NCI-H2029 (cell line): ENCODE measurements around the gene CDC42SE2.
"Not testable (repeated sequence)": the region's sequence is repeated elsewhere in the genome, so short reads cannot be mapped to it uniquely, and the experiment has no call there.

Experiments
- DNase-seq: peaks from one replicate; lab custom pipeline; 2025; lab: John Stamatoyannopoulos, UW

CDC42SE2 gene

DNA sequence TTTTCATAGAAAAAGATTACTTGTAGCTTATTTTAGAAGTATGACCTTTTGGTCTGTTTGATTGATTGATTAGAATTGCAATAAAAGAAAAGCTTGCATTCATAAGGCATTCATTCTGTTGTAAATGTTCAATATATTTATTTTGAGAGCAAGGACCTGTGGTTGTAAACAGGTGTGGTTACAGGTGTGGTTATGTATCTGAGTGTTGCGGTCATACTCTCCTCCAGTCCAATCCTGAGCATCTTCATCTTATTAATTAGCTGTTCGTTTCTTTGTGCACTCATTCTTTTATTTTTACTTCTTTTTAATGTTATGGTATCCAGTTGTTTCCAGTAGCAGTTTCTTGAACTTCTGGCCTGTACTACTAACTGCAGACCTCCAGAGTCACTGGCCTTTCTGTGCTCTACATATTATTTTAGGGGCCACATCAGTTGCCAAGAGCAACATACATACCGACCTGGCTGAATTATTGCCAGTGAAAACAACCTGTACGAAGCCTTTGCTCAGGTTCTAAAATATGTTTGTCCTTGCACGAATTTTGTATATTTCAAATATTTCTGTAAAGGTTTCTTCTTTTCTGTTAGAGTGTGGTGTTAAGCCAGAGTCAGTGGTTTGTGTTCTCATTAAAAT lies 128.7 kb downstream of the CDC42SE2 start:
- no peak for DNase-seq

DNA sequence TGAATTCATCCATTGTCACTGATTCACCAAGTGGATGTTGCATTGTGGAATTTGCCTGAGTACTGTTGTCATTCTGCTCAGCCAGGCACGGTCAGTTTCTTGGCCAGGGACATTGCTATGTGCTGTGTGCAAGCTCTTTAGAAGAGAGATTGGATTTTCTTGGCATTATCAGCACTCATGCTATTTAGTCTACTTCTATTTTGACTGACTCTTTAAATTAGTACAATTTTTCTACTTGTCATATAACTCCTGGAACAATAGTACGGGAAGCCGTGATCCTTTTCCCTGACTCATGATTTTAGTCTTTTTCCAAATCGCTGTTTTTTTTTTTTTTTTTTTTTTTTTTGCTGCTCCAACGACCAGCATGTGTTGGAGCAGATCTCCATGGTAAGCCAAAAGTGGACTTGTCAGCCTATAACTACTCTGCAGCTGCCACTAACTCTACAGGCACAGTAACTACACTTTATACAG lies 129.7 kb downstream of the CDC42SE2 start:
- DNase-seq = no peak

DNA sequence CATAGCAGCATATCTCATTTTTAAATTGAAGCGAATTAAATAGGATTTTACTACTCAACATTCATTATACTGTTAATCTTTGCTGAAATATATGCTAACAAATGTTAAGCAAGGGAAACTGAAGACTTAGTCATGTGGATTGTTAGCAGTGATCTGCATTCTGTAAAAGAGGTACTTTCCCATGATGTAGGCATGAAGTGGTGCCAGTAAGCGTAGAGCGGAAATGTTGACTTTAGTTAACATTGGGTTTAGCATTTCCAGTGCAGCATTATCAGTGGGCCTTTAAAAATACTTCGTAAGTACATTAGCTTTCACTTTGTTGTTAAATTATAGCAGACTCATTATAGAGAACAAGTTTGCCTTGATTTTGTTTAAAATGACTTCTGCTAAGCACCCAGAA lies 130.3 kb downstream of the CDC42SE2 start:
- no peak for DNase-seq

DNA sequence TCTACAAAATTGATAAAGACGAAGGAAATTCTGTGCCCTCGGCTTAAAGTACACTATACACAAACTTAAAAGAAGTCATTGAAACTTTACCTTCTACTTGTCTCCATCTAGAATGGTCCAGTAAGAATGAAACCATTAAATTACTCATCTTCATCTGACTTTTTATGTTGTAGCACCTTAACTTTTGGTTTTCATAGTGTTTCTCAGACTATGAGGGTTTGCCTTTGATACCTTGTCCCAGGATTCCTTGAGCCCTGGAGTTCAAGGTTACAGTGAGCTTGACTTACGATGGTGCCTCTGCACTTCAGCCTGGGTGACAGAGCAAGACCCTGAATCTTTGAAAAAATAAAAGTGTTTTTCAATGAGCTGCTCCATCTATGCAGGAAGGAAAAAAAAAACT lies 132.2 kb downstream of the CDC42SE2 start:
- no peak for DNase-seq

DNA sequence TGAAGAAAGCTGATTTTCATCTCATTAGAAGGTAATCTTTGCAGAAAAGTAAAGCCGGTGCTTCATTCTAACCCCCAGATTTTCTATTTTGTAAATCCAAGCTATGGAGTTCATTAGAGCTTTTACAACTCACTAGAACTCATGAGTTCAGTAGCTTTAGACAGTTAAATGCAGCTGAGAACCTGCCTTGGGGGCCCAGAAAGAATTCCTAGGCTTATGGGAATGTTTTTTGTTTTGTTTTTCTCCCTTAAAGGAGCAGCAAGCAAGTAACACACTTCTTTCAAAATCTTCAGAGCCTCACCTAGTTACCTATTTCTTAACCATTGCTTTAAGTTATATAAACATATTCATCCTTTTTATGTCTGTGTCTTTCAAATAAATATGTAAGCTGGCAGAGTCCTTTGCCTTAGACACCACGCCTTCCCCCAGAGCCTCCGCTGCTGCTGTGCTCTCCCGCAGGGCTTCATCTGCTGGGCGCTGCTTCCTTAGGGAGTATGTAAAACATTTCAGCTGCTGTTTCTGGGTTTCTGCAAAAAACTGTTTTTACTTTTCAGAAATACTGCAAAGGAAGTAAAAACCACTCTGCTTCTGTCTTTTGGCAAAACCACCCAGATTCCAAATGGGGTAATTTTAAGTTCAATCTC lies 132.9 kb downstream of the CDC42SE2 start:
- no peak for DNase-seq

DNA sequence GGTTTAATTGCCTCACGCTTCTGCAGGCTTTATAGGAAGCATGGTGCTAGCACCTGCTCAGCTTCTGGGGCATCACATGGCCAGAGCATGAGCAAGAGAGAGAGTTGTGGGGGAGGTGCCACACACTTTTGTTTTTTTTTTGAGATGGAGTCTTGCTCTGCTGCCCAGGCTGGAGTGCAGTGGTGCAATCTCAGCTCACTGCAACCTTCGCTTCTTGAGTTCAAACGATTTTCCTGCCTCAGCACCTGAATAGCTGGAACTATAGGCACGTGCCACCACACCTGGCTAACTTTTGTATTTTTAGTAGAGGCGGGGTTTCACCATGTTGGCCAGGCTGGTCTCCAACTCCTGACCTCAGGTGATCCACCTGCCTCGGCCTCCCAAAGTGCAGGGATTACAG lies 135.2 kb downstream of the CDC42SE2 start:
- DNase-seq = not testable (repeated sequence)

GRCh38 chr5:131400585-131400984 lies 136.7 kb downstream of the CDC42SE2 start:
- DNase-seq = no peak

GRCh38 chr5:131405674-131406073 lies 141.8 kb downstream of the CDC42SE2 start:
- no peak for DNase-seq

DNA sequence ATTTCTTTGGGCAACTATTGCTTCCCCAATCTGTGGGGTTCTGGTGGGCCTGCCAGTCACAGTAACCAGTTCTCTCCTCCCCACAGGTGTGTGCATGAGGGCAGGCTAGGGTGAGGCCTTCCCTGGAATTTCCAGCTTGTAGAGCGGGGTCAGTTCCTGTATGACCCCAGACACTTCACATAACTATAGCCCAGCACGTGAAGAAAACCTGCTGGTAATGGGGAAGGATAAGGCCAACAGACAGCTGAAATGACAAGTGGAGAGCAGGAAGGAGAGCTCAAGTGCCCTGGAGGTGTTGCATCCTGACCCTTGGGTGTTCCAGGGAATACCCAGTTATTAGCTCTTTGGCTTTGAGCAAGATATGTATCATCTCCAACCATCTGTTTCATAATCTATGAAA lies 142.2 kb downstream of the CDC42SE2 start:
- DNase-seq = no peak

- no peak for DNase-seq
Measured at GRCh38 chr5:131406975-131407638, 143.3 kb downstream of the CDC42SE2 start.

GRCh38 chr5:131413605-131414559 lies 150.0 kb downstream of the CDC42SE2 start:
- DNase-seq = no peak

- DNase-seq = no peak
Measured at GRCh38 chr5:131416729-131417128, 152.9 kb downstream of the CDC42SE2 start.

- peak; percentile 36 for DNase-seq
Measured at GRCh38 chr5:131417240-131417869, 153.5 kb downstream of the CDC42SE2 start.

GRCh38 chr5:131418846-131419245 lies 155.0 kb downstream of the CDC42SE2 start:
- no peak for DNase-seq

GRCh38 chr5:131419877-131420276 lies 156.0 kb downstream of the CDC42SE2 start:
- DNase-seq = no peak

- DNase-seq = no peak
Measured at GRCh38 chr5:131423056-131423455, 159.2 kb downstream of the CDC42SE2 start.

- DNase-seq = no peak
Measured at GRCh38 chr5:131426011-131426410, 162.2 kb downstream of the CDC42SE2 start.

DNA sequence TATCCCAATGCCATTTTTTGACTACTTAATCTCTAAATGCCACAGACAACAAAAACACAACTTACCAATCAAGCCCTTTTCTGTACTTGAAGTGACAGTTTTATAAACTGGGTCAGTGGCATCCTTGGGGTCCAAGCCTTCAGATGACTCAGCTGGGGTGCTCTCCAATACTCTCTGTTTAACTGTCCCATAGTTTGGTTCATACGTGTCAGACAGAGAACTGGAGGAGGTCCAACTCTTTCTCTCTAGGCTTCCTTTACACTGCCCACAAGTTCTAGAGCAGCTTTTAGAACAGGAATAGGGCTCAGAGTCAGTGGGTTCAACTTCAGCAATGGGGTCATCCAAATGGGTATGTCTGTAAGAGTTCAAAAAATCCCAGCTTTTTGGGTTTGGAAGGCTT lies 166.9 kb downstream of the CDC42SE2 start:
- DNase-seq = no peak

DNA sequence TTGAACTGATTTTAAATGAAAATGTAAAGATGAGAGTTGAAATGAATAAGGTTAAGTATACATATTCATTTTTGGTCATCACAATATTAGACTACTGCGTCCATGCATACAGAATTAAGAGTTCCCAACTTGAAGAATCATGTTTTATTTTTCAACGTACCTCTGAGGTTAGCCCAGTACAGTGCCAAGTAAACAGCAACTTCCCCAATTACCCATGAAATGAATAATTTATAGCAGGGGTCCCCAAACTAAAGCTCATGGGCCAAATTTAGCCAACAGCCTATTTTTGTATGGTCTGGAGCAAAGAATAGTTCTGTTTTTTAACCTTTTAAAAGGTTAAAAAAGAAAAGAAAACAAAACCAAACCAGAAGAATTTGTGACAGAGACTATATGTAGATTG lies 167.9 kb downstream of the CDC42SE2 start:
- DNase-seq = no peak

GRCh38 chr5:131433109-131433508 lies 169.3 kb downstream of the CDC42SE2 start:
- no peak for DNase-seq

DNA sequence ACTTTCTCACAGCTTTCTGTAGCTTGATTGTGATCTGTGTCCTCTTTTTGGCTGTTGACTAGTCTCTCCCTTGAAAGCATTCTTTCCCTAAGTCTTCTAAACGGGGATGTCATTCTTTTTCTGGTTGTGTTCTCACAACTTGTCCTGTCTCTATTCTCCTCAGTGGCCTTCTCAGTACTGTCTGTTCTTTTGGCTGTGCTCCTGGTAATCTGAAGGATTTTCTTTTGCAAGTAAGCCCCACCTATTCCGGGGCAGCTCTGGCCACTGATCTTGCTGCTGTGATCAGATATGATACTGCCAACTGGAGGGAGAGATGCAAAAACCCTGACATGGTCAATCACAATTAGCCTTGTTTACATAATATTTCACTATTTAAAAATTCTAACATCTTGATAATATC lies 172.2 kb downstream of the CDC42SE2 start:
- no peak for DNase-seq

- DNase-seq = no peak
Measured at GRCh38 chr5:131441184-131441583, 177.3 kb downstream of the CDC42SE2 start.
